IMR-90 (cell line): ENCODE data around the gene NPFF.

ENCODE experiments used
- CEBPB ChIP-seq: IDR thresholded peaks from 2 replicates; pipeline ENCODE4 v1.6.1; 2012; ENCODE audit warnings: low read depth, low read length, improper control_type of control experiment
- FOS ChIP-seq: fragments of 150-350 bp; IDR thresholded peaks from 2 replicates; pipeline ENCODE4 v1.6.1; 2016; ENCODE audit warnings: low read depth, low read length
- MAFK ChIP-seq: IDR thresholded peaks from 2 replicates; pipeline ENCODE4 v1.6.1; 2012; ENCODE audit warnings: low read depth, low read length, improper control_type of control experiment
- MAZ ChIP-seq: IDR thresholded peaks from 2 replicates; pipeline ENCODE4 v1.6.1; 2012; ENCODE audit warnings: low read depth, mild to moderate bottlenecking, low read length, improper control_type of control experiment, moderate library complexity, borderline replicate concordance
- NFE2L2 ChIP-seq: fragments of 150-350 bp; IDR thresholded peaks from 2 replicates; pipeline ENCODE4 v1.6.1; 2016; ENCODE audit warnings: low read depth, mild to moderate bottlenecking, low read length
- POLR2A ChIP-seq: IDR thresholded peaks from 2 replicates; pipeline ENCODE4 v1.6.1; 2012; ENCODE audit warnings: mild to moderate bottlenecking, low read depth, low read length
- RAD21 ChIP-seq: IDR thresholded peaks from 2 replicates; pipeline ENCODE4 v1.6.1; 2012; ENCODE audit warnings: low read length, improper control_type of control experiment
- RCOR1 ChIP-seq: IDR thresholded peaks from 2 replicates; pipeline ENCODE4 v1.6.1; 2012; ENCODE audit warnings: mild to moderate bottlenecking, low read length, improper control_type of control experiment; ENCODE audit not compliant: insufficient replicate concordance
- RFX5 ChIP-seq: IDR thresholded peaks from 2 replicates; pipeline ENCODE4 v1.8.0; 2012; ENCODE audit warnings: low read depth, mild to moderate bottlenecking, low read length, moderate library complexity
- TF ChIP-seq, protein P1 (sequence below): conservative IDR thresholded peaks from 2 replicates; pipeline ENCODE4 v1.5.1; 2012; ENCODE audit warnings: mild to moderate bottlenecking, low read depth, low read length, improper control_type of control experiment
- TF ChIP-seq, protein P2 (sequence below): fragments of 150-350 bp; IDR thresholded peaks from 2 replicates; pipeline ENCODE4 v1.6.1; 2016; ENCODE audit warnings: low read depth, mild to moderate bottlenecking, low read length, moderate library complexity, borderline replicate concordance
- TF ChIP-seq, protein P3 (sequence below): fragments of 150-350 bp; IDR thresholded peaks from 2 replicates; pipeline ENCODE4 v1.6.1; 2017; ENCODE audit warnings: mild to moderate bottlenecking, antibody characterized with exemption, low read length, low read depth

DNA sequence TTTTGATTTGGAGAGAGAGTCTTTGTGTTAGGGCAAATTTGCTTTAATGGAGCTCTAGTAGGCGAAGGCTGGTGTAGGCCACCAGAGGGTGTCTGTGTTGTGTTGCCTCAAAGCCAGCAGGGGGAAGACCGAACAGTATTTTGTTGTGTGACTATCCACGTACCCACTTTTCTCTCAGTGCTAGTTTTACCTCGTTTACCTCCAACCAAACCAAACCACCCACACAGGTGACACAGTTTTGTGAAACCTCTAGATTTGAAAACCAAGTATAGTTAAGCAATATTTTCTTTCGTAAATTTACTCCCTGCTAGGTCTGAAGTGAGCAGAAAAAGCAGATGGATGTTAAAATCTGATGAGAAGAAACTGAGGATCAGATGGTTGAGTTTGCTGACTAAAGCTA, 36.3 kb upstream of the NPFF start:
- TF ChIP-seq, protein P1, sequence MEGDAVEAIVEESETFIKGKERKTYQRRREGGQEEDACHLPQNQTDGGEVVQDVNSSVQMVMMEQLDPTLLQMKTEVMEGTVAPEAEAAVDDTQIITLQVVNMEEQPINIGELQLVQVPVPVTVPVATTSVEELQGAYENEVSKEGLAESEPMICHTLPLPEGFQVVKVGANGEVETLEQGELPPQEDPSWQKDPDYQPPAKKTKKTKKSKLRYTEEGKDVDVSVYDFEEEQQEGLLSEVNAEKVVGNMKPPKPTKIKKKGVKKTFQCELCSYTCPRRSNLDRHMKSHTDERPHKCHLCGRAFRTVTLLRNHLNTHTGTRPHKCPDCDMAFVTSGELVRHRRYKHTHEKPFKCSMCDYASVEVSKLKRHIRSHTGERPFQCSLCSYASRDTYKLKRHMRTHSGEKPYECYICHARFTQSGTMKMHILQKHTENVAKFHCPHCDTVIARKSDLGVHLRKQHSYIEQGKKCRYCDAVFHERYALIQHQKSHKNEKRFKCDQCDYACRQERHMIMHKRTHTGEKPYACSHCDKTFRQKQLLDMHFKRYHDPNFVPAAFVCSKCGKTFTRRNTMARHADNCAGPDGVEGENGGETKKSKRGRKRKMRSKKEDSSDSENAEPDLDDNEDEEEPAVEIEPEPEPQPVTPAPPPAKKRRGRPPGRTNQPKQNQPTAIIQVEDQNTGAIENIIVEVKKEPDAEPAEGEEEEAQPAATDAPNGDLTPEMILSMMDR: peak; percentile 96
- TF ChIP-seq, protein P2, sequence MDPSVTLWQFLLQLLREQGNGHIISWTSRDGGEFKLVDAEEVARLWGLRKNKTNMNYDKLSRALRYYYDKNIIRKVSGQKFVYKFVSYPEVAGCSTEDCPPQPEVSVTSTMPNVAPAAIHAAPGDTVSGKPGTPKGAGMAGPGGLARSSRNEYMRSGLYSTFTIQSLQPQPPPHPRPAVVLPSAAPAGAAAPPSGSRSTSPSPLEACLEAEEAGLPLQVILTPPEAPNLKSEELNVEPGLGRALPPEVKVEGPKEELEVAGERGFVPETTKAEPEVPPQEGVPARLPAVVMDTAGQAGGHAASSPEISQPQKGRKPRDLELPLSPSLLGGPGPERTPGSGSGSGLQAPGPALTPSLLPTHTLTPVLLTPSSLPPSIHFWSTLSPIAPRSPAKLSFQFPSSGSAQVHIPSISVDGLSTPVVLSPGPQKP: no peak
- peak; percentile 76 for TF ChIP-seq RAD21
- TF ChIP-seq POLR2A: no peak
- no peak for TF ChIP-seq MAFK
- TF ChIP-seq MAZ: no peak
- TF ChIP-seq, protein P3, sequence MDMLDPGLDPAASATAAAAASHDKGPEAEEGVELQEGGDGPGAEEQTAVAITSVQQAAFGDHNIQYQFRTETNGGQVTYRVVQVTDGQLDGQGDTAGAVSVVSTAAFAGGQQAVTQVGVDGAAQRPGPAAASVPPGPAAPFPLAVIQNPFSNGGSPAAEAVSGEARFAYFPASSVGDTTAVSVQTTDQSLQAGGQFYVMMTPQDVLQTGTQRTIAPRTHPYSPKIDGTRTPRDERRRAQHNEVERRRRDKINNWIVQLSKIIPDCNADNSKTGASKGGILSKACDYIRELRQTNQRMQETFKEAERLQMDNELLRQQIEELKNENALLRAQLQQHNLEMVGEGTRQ: no peak
- no peak for TF ChIP-seq CEBPB
- no peak for TF ChIP-seq RFX5
- no peak for TF ChIP-seq NFE2L2
- TF ChIP-seq FOS: no peak
- no peak for TF ChIP-seq RCOR1
